HG02970 (cell line): Measurements from ENCODE around the gene ARIH1.
"Not testable (repeated sequence)": the region's sequence is repeated elsewhere in the genome, so short reads cannot be mapped to it uniquely, and the experiment has no call there.

Source experiments
- ATAC-seq: cut with Tn5 transposase; IDR thresholded peaks from one replicate; pipeline ENCODE4 v1.9.1; 2021; ENCODE audit warnings: mild to moderate bottlenecking, moderate library complexity, moderate number of reproducible peaks; ENCODE audit not compliant: unreplicated experiment, low FRiP score

Gene ARIH1

DNA sequence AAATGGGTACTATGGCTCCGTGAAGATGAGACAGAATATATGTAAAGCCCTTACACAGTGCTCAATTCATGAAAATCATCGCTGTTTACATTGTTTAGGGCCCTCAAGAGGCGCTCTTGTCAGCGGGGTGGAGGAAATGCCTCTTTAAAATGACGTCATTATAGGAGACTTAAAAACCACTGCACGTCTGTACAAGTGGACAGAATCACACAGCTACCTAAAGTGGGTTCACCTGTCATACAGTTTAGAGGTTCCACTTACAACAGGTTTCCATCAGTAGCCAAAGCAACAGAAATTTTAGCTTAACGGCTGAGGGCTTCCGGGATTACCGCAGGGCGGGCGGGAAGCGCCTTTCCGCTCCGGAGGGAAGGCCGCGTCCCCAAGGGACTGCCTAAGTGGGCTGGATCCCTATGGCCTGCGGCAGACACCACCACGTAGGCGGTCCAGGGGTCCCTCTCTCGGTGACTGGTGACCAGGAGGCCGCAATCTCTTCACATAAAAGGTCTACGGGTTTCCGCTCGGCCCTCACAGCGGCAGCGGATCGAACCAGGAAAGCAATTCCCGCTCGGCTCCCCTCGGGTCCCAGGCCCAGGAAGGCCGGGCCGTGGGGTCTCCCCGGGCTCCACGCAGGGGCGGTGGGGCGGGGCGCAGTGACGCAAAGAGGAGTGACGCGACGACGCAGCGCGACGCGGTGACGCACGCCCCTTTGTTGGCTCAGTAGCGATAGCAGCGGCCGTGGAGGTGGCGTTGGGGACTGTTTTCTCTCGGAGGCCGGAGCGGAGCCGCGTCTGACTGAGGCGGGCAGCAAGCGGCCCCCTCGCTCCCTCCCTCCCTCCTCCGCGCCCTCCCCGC is at the start of gene ARIH1:
TSS of gene ARIH1 (plus strand) at position 717 of the 852 bp plus-strand sequence. CDS start 310 bp downstream, outside the sequence.
- ATAC-seq, result peak; percentile 82

- ATAC-seq, result no peak
Observed at GRCh38 chr15:72426753-72427152, 47.4 kb upstream of the ARIH1 start.

DNA sequence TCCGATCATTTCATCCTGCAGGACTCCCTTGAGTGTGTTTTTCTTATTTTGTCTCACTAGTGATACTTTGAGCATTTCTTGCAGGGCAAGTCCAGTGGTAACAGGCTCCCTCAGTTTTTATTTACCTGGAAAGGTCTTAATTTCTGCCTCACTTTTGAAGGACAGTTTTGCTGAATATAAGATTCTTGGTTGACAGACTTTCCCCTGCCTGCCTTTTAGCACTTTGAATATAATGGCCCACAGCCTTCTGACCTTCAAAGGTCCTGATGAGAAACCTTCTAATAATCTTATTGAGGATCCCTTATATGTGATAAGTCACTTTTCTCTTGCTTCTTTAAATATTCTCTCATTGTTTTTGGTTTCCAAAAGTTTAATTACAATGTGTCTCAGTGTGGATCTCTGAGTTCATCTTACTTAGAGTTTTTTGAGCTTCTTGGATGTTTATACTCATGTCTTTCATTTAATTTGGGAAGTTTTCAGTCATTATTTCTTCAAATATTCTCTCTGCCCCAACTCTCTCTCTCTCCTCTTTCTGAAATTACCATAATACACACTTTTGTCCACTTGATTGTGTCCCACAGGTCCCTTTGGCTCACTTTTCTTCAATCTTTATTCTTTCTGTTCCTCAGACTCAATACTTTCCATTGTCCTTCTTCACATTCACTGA is 36.3 kb upstream of the ARIH1 start:
- no peak for ATAC-seq

DNA sequence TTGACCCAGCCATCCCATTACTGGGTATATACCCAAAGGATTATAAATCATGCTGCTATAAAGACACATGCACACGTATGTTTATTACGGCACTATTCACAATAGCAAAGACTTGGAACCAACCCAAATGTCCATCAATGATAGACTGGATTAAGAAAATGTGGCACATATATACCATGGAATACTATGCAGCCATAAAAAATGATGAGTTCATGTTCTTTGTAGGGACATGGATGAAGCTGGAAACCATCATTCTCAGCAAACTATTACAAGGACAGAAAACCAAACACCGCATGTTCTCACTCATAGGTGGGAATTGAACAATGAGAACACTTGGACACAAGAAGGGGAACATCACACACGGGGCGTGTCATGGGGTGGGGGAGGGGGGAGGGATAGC is 31.3 kb upstream of the ARIH1 start:
- ATAC-seq, result not testable (repeated sequence)

DNA sequence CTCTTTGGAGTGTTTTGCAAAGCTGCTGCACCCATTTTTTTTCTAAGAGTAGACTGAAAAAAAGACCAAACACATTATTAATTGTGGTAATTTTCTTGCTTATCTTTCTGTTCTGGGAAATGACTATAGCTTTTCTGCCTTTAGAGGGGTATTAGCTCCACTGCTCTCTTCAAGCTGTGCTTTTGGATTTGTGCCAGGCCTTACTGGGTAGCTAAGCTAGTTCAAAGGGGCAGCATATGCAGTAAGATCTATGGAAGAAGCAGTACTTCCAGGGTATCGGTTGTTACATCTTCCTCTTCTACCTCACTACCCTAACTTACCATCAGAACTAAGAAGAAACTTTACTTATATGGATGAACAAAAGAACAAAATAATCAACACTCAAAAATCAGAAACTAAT is 28.7 kb upstream of the ARIH1 start:
- ATAC-seq, result no peak

DNA sequence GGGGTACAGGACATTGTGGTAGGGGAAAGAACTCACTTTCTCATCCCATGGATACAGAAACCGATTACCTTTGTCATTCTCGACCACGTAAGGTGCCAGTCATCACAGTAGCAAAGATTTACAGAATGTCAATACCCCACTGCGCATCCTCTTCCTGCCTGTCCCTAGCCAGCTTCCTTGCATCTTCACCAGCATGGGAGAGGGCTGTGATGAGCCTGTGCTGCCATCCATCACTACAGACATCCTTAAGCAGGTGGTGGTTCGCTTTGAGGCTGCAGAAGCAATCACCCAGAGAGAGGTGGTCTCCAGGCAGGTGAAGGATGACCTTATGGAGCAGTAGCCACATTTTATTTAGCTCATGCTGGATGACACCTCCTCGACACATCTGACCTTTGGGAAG is 23.3 kb upstream of the ARIH1 start:
- no peak for ATAC-seq

DNA sequence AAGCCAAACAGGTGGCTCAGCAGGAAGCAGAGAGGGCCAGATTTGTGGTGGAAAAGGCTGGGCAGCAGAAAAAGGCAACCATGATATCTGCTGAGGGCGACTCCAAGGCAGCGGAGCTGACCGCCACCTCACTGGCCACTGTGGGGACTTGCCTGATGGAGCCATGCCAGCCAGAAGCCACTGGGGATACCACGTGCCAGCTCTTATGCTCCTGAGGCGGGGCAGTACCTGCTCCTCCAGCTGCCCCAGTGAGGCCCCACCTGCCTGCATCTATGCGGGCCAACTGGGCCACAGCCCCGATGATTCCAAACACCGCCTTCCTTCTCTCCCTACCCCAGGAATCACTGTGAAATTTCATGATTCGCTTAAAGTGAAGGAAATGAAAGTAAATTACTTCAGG is 22.9 kb upstream of the ARIH1 start:
- ATAC-seq, result no peak

GRCh38 chr15:72456684-72457083 is 17.4 kb upstream of the ARIH1 start:
- no peak for ATAC-seq

GRCh38 chr15:72460402-72460801 is 13.7 kb upstream of the ARIH1 start:
- no peak for ATAC-seq

DNA sequence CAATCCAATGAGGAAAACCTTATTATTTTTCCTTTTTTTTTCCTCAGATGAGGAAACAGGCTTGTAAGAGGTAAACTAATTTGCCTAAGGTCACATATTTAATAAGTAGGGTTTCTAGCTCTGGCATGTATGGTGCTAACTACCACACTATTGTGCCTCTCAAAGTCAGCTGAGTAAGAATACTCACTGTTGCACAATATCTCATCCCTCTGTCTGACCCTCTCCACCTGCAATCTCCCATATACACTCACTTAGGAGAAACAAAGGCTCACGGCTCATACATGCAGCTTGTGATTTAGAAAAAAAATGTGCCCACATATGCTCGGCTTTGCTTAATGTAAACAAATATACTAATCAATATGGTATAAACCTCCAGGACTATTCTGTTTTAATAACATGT is 10.4 kb upstream of the ARIH1 start:
- no peak for ATAC-seq

DNA sequence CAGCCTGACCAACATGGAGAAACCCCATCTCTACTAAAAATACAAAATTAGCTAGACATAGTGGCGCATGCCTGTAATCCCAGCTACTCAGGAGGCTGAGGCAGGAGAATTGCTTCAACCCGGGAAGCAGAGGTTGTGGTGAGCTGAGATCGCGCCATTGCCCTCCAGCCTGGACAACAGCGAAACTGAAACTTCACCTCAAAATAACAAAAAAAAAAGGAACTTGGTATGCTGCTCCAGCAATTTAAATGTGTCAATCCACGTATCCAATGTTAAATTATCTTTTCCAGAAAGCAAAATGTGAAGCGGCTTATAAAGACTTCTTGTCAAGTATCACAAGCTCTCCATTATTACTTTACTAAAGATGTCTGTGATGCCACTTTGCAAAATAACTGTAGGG is 9.9 kb upstream of the ARIH1 start:
- no peak for ATAC-seq

DNA sequence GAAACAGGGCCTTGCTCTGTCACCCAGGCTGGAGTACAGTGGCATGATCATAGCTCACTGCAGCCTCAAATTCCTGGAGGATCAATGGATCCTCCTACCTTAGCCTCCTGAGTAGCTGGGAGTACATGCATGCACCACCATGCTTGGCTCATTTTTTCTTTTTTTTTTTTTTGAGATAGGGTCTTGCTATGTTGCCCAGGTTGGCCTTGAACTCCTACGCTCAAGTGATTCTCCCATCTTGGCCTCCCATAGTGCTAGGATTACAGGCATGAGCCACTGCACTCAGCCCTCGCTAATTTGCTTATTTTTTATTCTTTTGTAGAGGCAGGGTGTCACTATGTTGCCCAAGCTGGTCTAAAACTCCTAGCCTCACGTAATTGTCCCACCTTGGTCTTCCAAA is 6.0 kb upstream of the ARIH1 start:
- ATAC-seq, result no peak

GRCh38 chr15:72472992-72473610 is 1.0 kb upstream of the ARIH1 start:
- ATAC-seq, result no peak

- peak; percentile 16 for ATAC-seq
Observed at GRCh38 chr15:72474466-72474911, 359 bp downstream of the ARIH1 start.

DNA sequence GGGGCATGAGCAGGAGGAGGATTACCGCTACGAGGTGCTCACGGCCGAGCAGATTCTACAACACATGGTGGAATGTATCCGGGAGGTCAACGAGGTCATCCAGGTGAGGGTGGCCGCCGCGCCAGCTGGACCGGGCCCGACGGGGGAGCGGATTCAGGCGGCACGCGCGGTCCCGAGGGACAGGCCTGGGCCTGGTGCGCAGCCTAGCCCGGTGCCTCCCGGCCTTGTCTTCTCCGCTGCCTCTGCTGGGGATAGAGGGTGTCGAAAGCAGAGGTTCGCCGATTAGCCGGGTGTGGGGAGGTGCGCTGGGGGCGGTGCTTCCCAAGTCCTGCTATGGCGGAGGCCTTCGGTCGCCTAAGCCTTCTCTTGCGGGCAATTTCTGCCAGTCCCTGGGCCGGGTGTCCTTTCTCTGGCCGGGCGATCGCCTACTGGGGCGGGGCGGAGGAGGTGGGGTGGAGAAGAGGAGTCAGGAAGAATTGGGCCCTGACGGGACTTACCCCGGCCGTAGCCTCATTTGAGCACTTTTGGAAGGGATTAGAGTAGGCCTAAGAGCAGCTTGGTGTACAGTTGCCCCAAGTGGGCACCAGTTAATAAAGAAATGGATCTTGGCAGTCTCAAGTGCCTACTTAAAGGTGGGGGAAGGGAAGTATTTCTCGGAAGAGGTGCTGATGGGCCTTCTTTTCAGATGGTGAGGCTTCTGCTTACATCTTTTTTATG is 940 bp downstream of the ARIH1 start:
- peak; percentile 28 for ATAC-seq

DNA sequence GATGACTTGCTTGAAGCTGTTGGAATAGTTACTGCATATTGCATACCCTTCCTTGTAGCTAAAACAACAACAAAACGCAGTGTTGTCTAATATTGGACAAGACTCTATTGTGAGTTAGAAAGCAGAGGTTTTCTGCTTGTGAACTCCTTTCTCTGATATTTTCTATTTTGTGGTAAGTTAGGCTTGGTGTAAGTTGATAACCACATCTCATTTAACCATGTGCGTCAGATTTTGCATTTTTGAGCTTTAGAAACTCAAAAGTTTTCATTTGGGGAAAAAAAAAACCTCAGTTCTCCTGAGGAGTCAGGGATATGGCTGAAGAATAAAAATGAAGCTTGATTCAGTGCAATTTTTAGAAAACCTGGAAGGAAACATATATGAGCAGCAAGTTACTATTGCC is 1.5 kb downstream of the ARIH1 start:
- ATAC-seq, result no peak

DNA sequence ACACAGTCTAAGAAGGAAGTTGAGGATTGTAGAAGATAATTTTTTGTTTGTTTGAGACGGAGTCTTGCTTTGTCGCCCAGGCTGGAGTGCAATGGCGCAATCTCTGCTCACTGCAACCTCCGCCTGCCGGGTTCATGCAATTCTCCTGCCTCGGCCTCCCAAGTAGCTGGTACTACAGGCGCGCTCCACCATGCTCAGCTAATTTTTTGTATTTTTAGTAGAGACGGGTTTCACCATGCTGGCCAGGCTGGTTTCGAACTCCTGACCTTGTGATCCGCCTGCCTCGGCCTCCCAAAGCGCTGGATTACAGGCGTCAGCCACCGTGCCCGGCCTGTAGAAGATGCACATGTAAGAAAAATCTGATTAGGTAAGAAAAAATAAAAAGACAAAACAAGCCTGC is 2.2 kb downstream of the ARIH1 start:
- not testable (repeated sequence) for ATAC-seq

GRCh38 chr15:72481015-72481659 is 7.0 kb downstream of the ARIH1 start:
- no peak for ATAC-seq

GRCh38 chr15:72482275-72482674 is 8.1 kb downstream of the ARIH1 start:
- no peak for ATAC-seq

DNA sequence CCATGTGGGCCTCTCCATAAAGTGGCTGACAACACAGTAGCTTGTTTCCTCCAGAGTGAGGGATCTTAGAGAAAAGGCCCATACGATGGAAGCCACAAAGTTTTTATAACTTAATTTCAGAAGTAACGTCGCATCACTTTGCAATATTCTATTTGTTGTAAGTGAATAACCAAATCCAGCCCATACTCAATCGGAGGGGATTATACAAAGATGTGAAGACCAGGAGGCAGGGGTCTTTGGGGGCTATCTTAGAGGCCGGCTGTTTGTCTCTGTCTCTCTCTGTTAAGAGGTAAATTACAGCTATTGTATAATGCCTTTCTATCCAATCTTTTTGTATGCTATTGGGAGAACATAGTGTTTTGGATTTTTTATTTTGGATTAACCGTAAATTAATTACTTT is 9.1 kb downstream of the ARIH1 start:
- ATAC-seq, result no peak
